GM23338 (cell line): Measurements from ENCODE around the gene MRPS6. TPM values are rescaled to one million over a fixed set of nuclear protein-coding genes. Genes with fewer than 3 reads are reported as not detected.

Experiments
- ATAC-seq: fragments of 200-7000 bp; cut with Tn5 transposase; 3 replicates; pipeline ENCODE4 v1.9.1; 2020
- DNase-seq: peaks from one replicate; pipeline ENCODE4 v3.0.0-alpha.2; 2015; ENCODE audit warnings: low spot score
- H2AFZ ChIP-seq: fragments of 200-600 bp; sonication (generic); 2 replicates; pipeline ENCODE4 v1.8.0; 2016; ENCODE audit warnings: antibody characterized with exemption, mild to moderate bottlenecking, moderate library complexity
- H3F3A ChIP-seq: fragments of 200-600 bp; sonication (generic); replicated peaks from 2 replicates; pipeline ENCODE4 v1.8.0; 2017; ENCODE audit warnings: antibody characterized with exemption, mixed run types, low read depth
- H3K27ac ChIP-seq: fragments of 200-600 bp; sonication (generic); 2 replicates; pipeline ENCODE4 v1.6.1; 2016; ENCODE audit warnings: low read depth
- H3K27me3 ChIP-seq: fragments of 200-600 bp; sonication (generic); 2 replicates; pipeline ENCODE4 v1.8.0; 2016; ENCODE audit warnings: mild to moderate bottlenecking, mixed run types, moderate library complexity; ENCODE audit not compliant: insufficient read depth
- H3K36me3 ChIP-seq: fragments of 200-600 bp; sonication (generic); 2 replicates; pipeline ENCODE4 v1.8.0; 2016; ENCODE audit warnings: mild to moderate bottlenecking; ENCODE audit not compliant: insufficient read depth
- H3K4me1 ChIP-seq: fragments of 200-600 bp; sonication (generic); 2 replicates; pipeline ENCODE4 v1.8.0; 2016; ENCODE audit warnings: mild to moderate bottlenecking, moderate library complexity; ENCODE audit not compliant: insufficient read depth
- H3K4me2 ChIP-seq: fragments of 200-600 bp; sonication (generic); 2 replicates; pipeline ENCODE4 v1.7.1; 2017; ENCODE audit warnings: mixed run types
- H3K4me3 ChIP-seq: fragments of 200-600 bp; sonication (generic); 2 replicates; pipeline ENCODE4 v1.6.1; 2016; ENCODE audit warnings: mixed run types
- H3K79me2 ChIP-seq: fragments of 200-600 bp; sonication (generic); replicated peaks from 2 replicates; pipeline ENCODE4 v1.8.0; 2017; ENCODE audit warnings: mild to moderate bottlenecking; ENCODE audit not compliant: insufficient read depth
- H3K9me2 ChIP-seq: fragments of 200-600 bp; sonication (generic); 2 replicates; pipeline ENCODE4 v1.8.0; 2017; ENCODE audit not compliant: insufficient read depth
- H4K20me1 ChIP-seq: fragments of 200-600 bp; sonication (generic); replicated peaks from 2 replicates; pipeline ENCODE4 v1.8.0; 2017; ENCODE audit warnings: mild to moderate bottlenecking; ENCODE audit not compliant: insufficient read depth
- H3K27ac Mint-ChIP-seq: 2 replicates; pipeline ENCODE4 v1.8.0; 2020; ENCODE audit warnings: inconsistent platforms, mild to moderate bottlenecking, moderate library complexity, mixed read lengths
- H3K27me3 Mint-ChIP-seq: 3 replicates; pipeline ENCODE4 v1.8.0; 2022; ENCODE audit warnings: low read depth, mild to moderate bottlenecking, moderate library complexity, mixed read lengths, inconsistent platforms; ENCODE audit not compliant: insufficient read depth, poor library complexity
- H3K36me3 Mint-ChIP-seq: 3 replicates; pipeline ENCODE4 v1.8.0; 2021; ENCODE audit warnings: low read depth, mild to moderate bottlenecking, inconsistent platforms, moderate library complexity, mixed read lengths
- H3K4me1 Mint-ChIP-seq: 3 replicates; pipeline ENCODE4 v1.8.0; 2020; ENCODE audit warnings: mild to moderate bottlenecking, inconsistent platforms, mixed read lengths
- H3K4me3 Mint-ChIP-seq: 3 replicates; pipeline ENCODE4 v1.8.0; 2021; ENCODE audit warnings: moderate library complexity, mild to moderate bottlenecking, inconsistent platforms, mixed read lengths
- H3K9me3 Mint-ChIP-seq: 3 replicates; pipeline ENCODE4 v1.8.0; 2020; ENCODE audit warnings: moderate library complexity, mild to moderate bottlenecking, inconsistent platforms, mixed read lengths
- CREB1 ChIP-seq: fragments of 250-450 bp; sonication (Bioruptor Pico); IDR thresholded peaks from 2 replicates; pipeline ENCODE4 v1.5.0; 2020; ENCODE audit warnings: low read depth, mild to moderate bottlenecking, moderate library complexity
- EZH2 ChIP-seq: fragments of 200-600 bp; sonication (generic); IDR thresholded peaks from one replicate; pipeline ENCODE4 v1.8.0; 2017; ENCODE audit warnings: antibody characterized with exemption, mild to moderate bottlenecking, low read depth; ENCODE audit not compliant: unreplicated experiment
- EZH2phosphoT487 ChIP-seq: fragments of 200-600 bp; sonication (generic); IDR thresholded peaks from one replicate; pipeline ENCODE4 v1.8.1; 2018; ENCODE audit warnings: antibody characterized with exemption; ENCODE audit not compliant: unreplicated experiment
- JUNB ChIP-seq: IDR thresholded peaks from one replicate; pipeline ENCODE4 v1.6.1; 2016; ENCODE audit warnings: antibody characterized with exemption; ENCODE audit not compliant: unreplicated experiment
- NANOG ChIP-seq: IDR thresholded peaks from 2 replicates; pipeline ENCODE4 v1.6.1; 2016; ENCODE audit warnings: antibody characterized with exemption, borderline replicate concordance
- POLR2AphosphoS5 ChIP-seq: IDR thresholded peaks from 2 replicates; pipeline ENCODE4 v1.6.1; 2016; ENCODE audit warnings: antibody characterized with exemption, low read depth
- STAT1 ChIP-seq: IDR thresholded peaks from one replicate; pipeline ENCODE4 v1.6.1; 2016; ENCODE audit warnings: antibody characterized with exemption; ENCODE audit not compliant: unreplicated experiment
- ZNF114 ChIP-seq: fragments of 250-450 bp; sonication (Bioruptor Pico); IDR thresholded peaks from 2 replicates; pipeline ENCODE4 v1.5.0; 2020; ENCODE audit warnings: mild to moderate bottlenecking, moderate library complexity
- ZNF331 ChIP-seq: fragments of 250-450 bp; sonication (Bioruptor Pico); IDR thresholded peaks from 2 replicates; pipeline ENCODE4 v1.5.0; 2020; ENCODE audit warnings: low read depth, mild to moderate bottlenecking, moderate library complexity
- polyA plus RNA-seq: library from polyadenylated mRNA; unstranded; fragments of >200 nt; fragmentation: Nextera tagmentation; extraction: Ambion mirVana; gene quantifications from 2 replicates; pipeline ENCODE4 v1.2.1, GENCODE V29; 2016
- total RNA-seq: library from RNA; depleted of rRNA; stranded (reverse); fragments of >200 nt; shearing (Covaris generic); gene quantifications from 2 replicates; pipeline ENCODE4 v1.2.3, GENCODE V29; 2014
- TF ChIP-seq, protein P1 (sequence below), 2 experiments: fragments of 200-600 bp in 1 of 2; sonication (generic) in 1 of 2; conservative IDR thresholded peaks; 2 replicates each; pipeline versions ENCODE4 v1.5.1 to v1.6.1; 2016 to 2017; ENCODE audit warnings: antibody characterized with exemption in 2 of 2, low read depth in 2 of 2, mild to moderate bottlenecking in 2 of 2, moderate library complexity in 1 of 2
- TF ChIP-seq, protein P2 (sequence below): IDR thresholded peaks from one replicate; pipeline ENCODE4 v1.6.1; 2018; ENCODE audit warnings: antibody characterized with exemption; ENCODE audit not compliant: unreplicated experiment
- TF ChIP-seq, protein P3 (sequence below): IDR thresholded peaks from 2 replicates; pipeline ENCODE4 v1.6.1; 2016; ENCODE audit warnings: antibody characterized with exemption
- TF ChIP-seq, protein P4 (sequence below): fragments of 250-450 bp; sonication (Bioruptor Pico); IDR thresholded peaks from 2 replicates; pipeline ENCODE4 v1.5.0; 2020; ENCODE audit warnings: mild to moderate bottlenecking, moderate library complexity

The MRPS6 gene
- total and polyA plus RNA-seq, 2 experiments from 2014 or later: 80.5 to 242 TPM

DNA sequence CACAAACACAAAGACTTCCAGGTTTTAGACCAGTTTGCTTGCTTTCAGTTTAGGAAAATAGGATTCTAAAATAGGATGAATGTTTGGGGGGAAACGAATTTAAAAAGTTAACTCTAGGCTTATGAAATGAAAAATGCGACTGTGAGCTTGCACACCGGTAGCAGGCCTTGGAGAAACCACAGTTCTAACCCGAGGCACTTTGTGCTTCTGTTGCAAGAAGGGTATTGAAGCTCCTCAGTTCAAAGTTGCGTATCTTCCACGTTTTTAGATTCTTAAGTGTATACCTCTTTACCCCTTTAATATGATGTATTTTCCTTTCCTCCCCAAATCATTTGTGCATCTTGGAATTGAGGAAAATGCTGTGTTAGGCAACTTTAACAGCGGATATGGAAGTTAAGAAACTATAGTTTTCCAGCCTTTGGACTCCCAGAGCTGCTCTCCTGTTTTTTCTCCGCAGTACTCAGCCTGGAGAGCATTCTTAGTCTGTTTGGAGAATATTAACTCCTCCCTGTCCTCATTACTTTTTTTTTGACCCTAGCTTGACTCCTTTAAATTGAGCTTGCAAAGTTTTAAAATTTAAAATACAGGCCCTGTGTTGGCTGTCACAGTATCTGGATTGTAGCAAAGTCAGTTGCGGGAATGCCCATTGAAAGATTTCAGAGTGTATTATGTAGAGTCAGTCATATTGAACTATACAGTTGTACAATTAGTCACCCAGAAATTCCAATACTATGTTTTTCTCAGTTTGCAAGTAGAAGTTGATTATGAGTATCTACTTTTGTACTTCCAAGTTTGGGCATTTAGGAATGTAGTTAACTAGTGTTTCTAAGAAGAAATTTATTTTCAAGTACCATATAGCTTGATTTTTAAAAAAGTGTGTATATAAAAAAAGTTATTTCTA lies 2.6 kb downstream of the MRPS6 start:
- H3K27ac Mint-ChIP-seq: no peak overlapping the region
- Histone ChIP-seq H2AFZ (no peak overlapping the region), H3K4me2 (peak overlapping the region; percentile 96), H3K27me3 (peaks cover 15% of the 10 kb centered on the region; the same call in 1 of the 2 replicates), H3K9me2 (no peaks in the 10 kb centered on the region), H3K36me3 (no peaks in the 10 kb centered on the region; the same call in 1 of the 2 replicates), H3K79me2 (peaks cover 69% of the 10 kb centered on the region), H3K4me3 (peak overlapping the region; percentile 88), H4K20me1 (peaks cover 54% of the 10 kb centered on the region), H3K27ac (no peak overlapping the region), H3K4me1 (peaks cover 32% of the 10 kb centered on the region), H3F3A (no peaks in the 10 kb centered on the region; the same call in 1 of the 2 replicates)
- H3K27me3 Mint-ChIP-seq: peaks cover 8% of the 10 kb centered on the region
- H3K9me3 Mint-ChIP-seq: peaks cover 3% of the 10 kb centered on the region; the same call in 1 of the 3 replicates
- peaks cover 9% of the 10 kb centered on the region; the same call in 2 of the 3 replicates for H3K36me3 Mint-ChIP-seq
- ATAC-seq (no peak), DNase-seq (no peak)
- no peak for TF ChIP-seq ZNF114 (CRISPR knock-in tag)
- TF ChIP-seq, protein P1, sequence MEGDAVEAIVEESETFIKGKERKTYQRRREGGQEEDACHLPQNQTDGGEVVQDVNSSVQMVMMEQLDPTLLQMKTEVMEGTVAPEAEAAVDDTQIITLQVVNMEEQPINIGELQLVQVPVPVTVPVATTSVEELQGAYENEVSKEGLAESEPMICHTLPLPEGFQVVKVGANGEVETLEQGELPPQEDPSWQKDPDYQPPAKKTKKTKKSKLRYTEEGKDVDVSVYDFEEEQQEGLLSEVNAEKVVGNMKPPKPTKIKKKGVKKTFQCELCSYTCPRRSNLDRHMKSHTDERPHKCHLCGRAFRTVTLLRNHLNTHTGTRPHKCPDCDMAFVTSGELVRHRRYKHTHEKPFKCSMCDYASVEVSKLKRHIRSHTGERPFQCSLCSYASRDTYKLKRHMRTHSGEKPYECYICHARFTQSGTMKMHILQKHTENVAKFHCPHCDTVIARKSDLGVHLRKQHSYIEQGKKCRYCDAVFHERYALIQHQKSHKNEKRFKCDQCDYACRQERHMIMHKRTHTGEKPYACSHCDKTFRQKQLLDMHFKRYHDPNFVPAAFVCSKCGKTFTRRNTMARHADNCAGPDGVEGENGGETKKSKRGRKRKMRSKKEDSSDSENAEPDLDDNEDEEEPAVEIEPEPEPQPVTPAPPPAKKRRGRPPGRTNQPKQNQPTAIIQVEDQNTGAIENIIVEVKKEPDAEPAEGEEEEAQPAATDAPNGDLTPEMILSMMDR (conservative IDR thresholded peaks at IDR 0.05; ENCODE audit: low read depth in 2 of 2): no peak
- TF ChIP-seq POLR2AphosphoS5: no peak
- TF ChIP-seq, protein P2, sequence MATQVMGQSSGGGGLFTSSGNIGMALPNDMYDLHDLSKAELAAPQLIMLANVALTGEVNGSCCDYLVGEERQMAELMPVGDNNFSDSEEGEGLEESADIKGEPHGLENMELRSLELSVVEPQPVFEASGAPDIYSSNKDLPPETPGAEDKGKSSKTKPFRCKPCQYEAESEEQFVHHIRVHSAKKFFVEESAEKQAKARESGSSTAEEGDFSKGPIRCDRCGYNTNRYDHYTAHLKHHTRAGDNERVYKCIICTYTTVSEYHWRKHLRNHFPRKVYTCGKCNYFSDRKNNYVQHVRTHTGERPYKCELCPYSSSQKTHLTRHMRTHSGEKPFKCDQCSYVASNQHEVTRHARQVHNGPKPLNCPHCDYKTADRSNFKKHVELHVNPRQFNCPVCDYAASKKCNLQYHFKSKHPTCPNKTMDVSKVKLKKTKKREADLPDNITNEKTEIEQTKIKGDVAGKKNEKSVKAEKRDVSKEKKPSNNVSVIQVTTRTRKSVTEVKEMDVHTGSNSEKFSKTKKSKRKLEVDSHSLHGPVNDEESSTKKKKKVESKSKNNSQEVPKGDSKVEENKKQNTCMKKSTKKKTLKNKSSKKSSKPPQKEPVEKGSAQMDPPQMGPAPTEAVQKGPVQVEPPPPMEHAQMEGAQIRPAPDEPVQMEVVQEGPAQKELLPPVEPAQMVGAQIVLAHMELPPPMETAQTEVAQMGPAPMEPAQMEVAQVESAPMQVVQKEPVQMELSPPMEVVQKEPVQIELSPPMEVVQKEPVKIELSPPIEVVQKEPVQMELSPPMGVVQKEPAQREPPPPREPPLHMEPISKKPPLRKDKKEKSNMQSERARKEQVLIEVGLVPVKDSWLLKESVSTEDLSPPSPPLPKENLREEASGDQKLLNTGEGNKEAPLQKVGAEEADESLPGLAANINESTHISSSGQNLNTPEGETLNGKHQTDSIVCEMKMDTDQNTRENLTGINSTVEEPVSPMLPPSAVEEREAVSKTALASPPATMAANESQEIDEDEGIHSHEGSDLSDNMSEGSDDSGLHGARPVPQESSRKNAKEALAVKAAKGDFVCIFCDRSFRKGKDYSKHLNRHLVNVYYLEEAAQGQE: no peak
- TF ChIP-seq, protein P3, sequence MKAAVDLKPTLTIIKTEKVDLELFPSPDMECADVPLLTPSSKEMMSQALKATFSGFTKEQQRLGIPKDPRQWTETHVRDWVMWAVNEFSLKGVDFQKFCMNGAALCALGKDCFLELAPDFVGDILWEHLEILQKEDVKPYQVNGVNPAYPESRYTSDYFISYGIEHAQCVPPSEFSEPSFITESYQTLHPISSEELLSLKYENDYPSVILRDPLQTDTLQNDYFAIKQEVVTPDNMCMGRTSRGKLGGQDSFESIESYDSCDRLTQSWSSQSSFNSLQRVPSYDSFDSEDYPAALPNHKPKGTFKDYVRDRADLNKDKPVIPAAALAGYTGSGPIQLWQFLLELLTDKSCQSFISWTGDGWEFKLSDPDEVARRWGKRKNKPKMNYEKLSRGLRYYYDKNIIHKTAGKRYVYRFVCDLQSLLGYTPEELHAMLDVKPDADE: no peak
- TF ChIP-seq ZNF331 (CRISPR knock-in tag): no peak
- TF ChIP-seq NANOG: no peak
- no peak for TF ChIP-seq JUNB
- TF ChIP-seq CREB1: no peak
- TF ChIP-seq STAT1: no peak
- no peak for TF ChIP-seq EZH2phosphoT487
- no peak for TF ChIP-seq EZH2
- TF ChIP-seq, protein P4, sequence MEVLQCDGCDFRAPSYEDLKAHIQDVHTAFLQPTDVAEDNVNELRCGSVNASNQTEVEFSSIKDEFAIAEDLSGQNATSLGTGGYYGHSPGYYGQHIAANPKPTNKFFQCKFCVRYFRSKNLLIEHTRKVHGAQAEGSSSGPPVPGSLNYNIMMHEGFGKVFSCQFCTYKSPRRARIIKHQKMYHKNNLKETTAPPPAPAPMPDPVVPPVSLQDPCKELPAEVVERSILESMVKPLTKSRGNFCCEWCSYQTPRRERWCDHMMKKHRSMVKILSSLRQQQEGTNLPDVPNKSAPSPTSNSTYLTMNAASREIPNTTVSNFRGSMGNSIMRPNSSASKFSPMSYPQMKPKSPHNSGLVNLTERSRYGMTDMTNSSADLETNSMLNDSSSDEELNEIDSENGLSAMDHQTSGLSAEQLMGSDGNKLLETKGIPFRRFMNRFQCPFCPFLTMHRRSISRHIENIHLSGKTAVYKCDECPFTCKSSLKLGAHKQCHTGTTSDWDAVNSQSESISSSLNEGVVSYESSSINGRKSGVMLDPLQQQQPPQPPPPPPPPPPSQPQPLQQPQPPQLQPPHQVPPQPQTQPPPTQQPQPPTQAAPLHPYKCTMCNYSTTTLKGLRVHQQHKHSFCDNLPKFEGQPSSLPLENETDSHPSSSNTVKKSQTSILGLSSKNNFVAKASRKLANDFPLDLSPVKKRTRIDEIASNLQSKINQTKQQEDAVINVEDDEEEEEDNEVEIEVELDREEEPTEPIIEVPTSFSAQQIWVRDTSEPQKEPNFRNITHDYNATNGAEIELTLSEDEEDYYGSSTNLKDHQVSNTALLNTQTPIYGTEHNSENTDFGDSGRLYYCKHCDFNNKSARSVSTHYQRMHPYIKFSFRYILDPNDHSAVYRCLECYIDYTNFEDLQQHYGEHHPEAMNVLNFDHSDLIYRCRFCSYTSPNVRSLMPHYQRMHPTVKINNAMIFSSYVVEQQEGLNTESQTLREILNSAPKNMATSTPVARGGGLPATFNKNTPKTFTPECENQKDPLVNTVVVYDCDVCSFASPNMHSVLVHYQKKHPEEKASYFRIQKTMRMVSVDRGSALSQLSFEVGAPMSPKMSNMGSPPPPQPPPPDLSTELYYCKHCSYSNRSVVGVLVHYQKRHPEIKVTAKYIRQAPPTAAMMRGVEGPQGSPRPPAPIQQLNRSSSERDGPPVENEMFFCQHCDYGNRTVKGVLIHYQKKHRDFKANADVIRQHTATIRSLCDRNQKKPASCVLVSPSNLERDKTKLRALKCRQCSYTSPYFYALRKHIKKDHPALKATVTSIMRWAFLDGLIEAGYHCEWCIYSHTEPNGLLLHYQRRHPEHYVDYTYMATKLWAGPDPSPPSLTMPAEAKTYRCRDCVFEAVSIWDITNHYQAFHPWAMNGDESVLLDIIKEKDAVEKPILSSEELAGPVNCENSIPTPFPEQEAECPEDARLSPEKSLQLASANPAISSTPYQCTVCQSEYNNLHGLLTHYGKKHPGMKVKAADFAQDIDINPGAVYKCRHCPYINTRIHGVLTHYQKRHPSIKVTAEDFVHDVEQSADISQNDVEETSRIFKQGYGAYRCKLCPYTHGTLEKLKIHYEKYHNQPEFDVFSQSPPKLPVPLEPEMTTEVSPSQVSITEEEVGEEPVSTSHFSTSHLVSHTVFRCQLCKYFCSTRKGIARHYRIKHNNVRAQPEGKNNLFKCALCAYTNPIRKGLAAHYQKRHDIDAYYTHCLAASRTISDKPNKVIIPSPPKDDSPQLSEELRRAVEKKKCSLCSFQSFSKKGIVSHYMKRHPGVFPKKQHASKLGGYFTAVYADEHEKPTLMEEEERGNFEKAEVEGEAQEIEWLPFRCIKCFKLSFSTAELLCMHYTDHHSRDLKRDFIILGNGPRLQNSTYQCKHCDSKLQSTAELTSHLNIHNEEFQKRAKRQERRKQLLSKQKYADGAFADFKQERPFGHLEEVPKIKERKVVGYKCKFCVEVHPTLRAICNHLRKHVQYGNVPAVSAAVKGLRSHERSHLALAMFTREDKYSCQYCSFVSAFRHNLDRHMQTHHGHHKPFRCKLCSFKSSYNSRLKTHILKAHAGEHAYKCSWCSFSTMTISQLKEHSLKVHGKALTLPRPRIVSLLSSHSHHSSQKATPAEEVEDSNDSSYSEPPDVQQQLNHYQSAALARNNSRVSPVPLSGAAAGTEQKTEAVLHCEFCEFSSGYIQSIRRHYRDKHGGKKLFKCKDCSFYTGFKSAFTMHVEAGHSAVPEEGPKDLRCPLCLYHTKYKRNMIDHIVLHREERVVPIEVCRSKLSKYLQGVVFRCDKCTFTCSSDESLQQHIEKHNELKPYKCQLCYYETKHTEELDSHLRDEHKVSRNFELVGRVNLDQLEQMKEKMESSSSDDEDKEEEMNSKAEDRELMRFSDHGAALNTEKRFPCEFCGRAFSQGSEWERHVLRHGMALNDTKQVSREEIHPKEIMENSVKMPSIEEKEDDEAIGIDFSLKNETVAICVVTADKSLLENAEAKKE: no peak
- H3K4me3 Mint-ChIP-seq: peak overlapping the region; percentile 96
- H3K4me1 Mint-ChIP-seq: peaks cover 45% of the 10 kb centered on the region
